ENCODE data around the gene OR2V2. TPM values are rescaled to one million over a fixed set of nuclear protein-coding genes. Genes with fewer than 3 reads are reported as not detected.

Gene OR2V2
- total RNA-seq, 2 experiments from 2014 or later, result not detected

- peak overlapping the region; percentile 87 for H3K27ac Mint-ChIP-seq
- peak overlapping the region; percentile 80 for H3K4me3 Mint-ChIP-seq
- intact Hi-C loops (cut with micrococcal nuclease), result loop anchor here (1.0 kb wide), 6 partner anchors 9 to 381 kb away; partner anchors contain the start of gene TRIM52
- peaks cover 14% of the 10 kb centered on the region for H3K36me3 Mint-ChIP-seq
- peak; percentile 98 for DNase-seq
- H3K27me3 Mint-ChIP-seq, result peaks cover 11% of the 10 kb centered on the region
- POLR2A ChIA-PET, result interaction anchor here (0.7 to 3.8 kb wide), 9 partner anchors 11 to 70 kb away, joined by 3 to 35 read pairs (median 5); partner anchors contain the start of genes TRIM52 and TRIM7
- peaks cover 31% of the 10 kb centered on the region for H3K4me1 Mint-ChIP-seq (ENCODE audit: low read depth)
- CTCF ChIA-PET, result interaction anchor here (0.7 to 3.8 kb wide), 9 partner anchors 8 to 362 kb away, joined by 3 to 32 read pairs (median 5); partner anchors contain the start of genes TRIM41 and TRIM7
- peaks cover 6% of the 10 kb centered on the region for H3K9me3 Mint-ChIP-seq
Measured at GRCh38 chr5:181191526-181192336, 44.3 kb downstream of the OR2V2 start.

GRCh38 chr5:181192337-181193046, 45.1 kb downstream of the OR2V2 start:
- CTCF ChIA-PET, result interaction anchor here (0.8 to 3.8 kb wide), 7 partner anchors 9 to 69 kb away, joined by 3 to 32 read pairs (median 6); partner anchors contain the start of genes TRIM41 and TRIM7
- peaks cover 31% of the 10 kb centered on the region for H3K4me1 Mint-ChIP-seq (ENCODE audit: low read depth)
- POLR2A ChIA-PET, result interaction anchor here (1.0 to 3.8 kb wide), 8 partner anchors 10 to 69 kb away, joined by 3 to 35 read pairs (median 6); partner anchors contain the start of genes TRIM52 and TRIM7
- H3K27me3 Mint-ChIP-seq, result peaks cover 11% of the 10 kb centered on the region
- peak overlapping the region; percentile 80 for H3K4me3 Mint-ChIP-seq
- no peak for DNase-seq
- intact Hi-C loops (cut with micrococcal nuclease), result no loop called here
- peaks cover 6% of the 10 kb centered on the region for H3K9me3 Mint-ChIP-seq
- H3K27ac Mint-ChIP-seq, result peak overlapping the region; percentile 87
- H3K36me3 Mint-ChIP-seq, result peaks cover 14% of the 10 kb centered on the region

GRCh38 chr5:181193656-181194055, 46.3 kb downstream of the OR2V2 start:
- no peak overlapping the region for H3K27ac Mint-ChIP-seq
- ChIA-PET CTCF (interaction anchor here (2.1 to 3.8 kb wide), 2 partner anchors 10 to 12 kb away, joined by 7 to 32 read pairs; partner anchors contain the start of gene TRIM7), POLR2A (interaction anchor here (2.4 kb wide), 1 partner anchor 12 kb away, joined by 35 read pairs; the partner anchor contains the start of gene TRIM7)

GRCh38 chr5:181194489-181195248, 47.3 kb downstream of the OR2V2 start:
- peaks cover 4% of the 10 kb centered on the region for H3K27me3 Mint-ChIP-seq
- peaks cover 4% of the 10 kb centered on the region for H3K36me3 Mint-ChIP-seq
- ChIA-PET CTCF (interaction anchor here (2.1 to 3.8 kb wide), 2 partner anchors 11 kb away, joined by 7 to 32 read pairs; partner anchors contain the start of gene TRIM7), POLR2A (interaction anchor here (0.7 kb wide), 1 partner anchor 12 kb away, joined by 3 read pairs; no protein-coding TSS in a partner anchor)
- no peaks in the 10 kb centered on the region for H3K9me3 Mint-ChIP-seq
- no peak overlapping the region for H3K27ac Mint-ChIP-seq
- intact Hi-C loops (cut with micrococcal nuclease), result no loop called here
- no peak overlapping the region for H3K4me3 Mint-ChIP-seq
- no peak for DNase-seq
- peaks cover 19% of the 10 kb centered on the region for H3K4me1 Mint-ChIP-seq (ENCODE audit: low read depth)

More at GRCh38 chr5:181193656-181194055, 46.3 kb downstream of the OR2V2 start:
- H3K4me3 Mint-ChIP-seq, result no peak overlapping the region
- H3K36me3 Mint-ChIP-seq, result peaks cover 8% of the 10 kb centered on the region
- H3K27me3 Mint-ChIP-seq, result peaks cover 7% of the 10 kb centered on the region
- no peak for DNase-seq
- intact Hi-C loops (cut with micrococcal nuclease), result no loop called here
- peaks cover 21% of the 10 kb centered on the region for H3K4me1 Mint-ChIP-seq (ENCODE audit: low read depth)
- H3K9me3 Mint-ChIP-seq, result peaks cover 2% of the 10 kb centered on the region

GRCh38 chr5:181195249-181195761, 47.9 kb downstream of the OR2V2 start:
- ChIA-PET POLR2A (interaction anchor here (0.7 kb wide), 1 partner anchor 12 kb away, joined by 3 read pairs; no protein-coding TSS in a partner anchor), CTCF (no interaction called here)
- Mint-ChIP-seq H3K27ac (no peak overlapping the region), H3K4me3 (no peak overlapping the region), H3K36me3 (peaks cover 4% of the 10 kb centered on the region), H3K9me3 (no peaks in the 10 kb centered on the region), H3K27me3 (peaks cover 4% of the 10 kb centered on the region), H3K4me1 (ENCODE audit: low read depth) (peaks cover 19% of the 10 kb centered on the region)
- intact Hi-C loops (cut with micrococcal nuclease), result no loop called here
- no peak for DNase-seq

GRCh38 chr5:181197326-181197951, 50.1 kb downstream of the OR2V2 start:
- Mint-ChIP-seq H3K36me3 (no peaks in the 10 kb centered on the region), H3K4me3 (no peak overlapping the region), H3K27ac (no peak overlapping the region), H3K9me3 (no peaks in the 10 kb centered on the region), H3K4me1 (ENCODE audit: low read depth) (peaks cover 10% of the 10 kb centered on the region), H3K27me3 (no peaks in the 10 kb centered on the region)
- CTCF ChIA-PET, result no interaction called here
- no peak for DNase-seq
- POLR2A ChIA-PET, result interaction anchor here (1.1 kb wide), 1 partner anchor 10 kb away, joined by 4 read pairs; no protein-coding TSS in a partner anchor
- intact Hi-C loops (cut with micrococcal nuclease), result no loop called here

- no peak for DNase-seq
- Mint-ChIP-seq H3K36me3 (no peaks in the 10 kb centered on the region), H3K27ac (no peak overlapping the region), H3K27me3 (no peaks in the 10 kb centered on the region), H3K4me1 (ENCODE audit: low read depth) (peaks cover 3% of the 10 kb centered on the region), H3K9me3 (no peaks in the 10 kb centered on the region), H3K4me3 (no peak overlapping the region)
- intact Hi-C loops (cut with micrococcal nuclease), result no loop called here
- CTCF ChIA-PET, result no interaction called here
- POLR2A ChIA-PET, result interaction anchor here (1.0 to 1.1 kb wide), 2 partner anchors 8 to 9 kb away, joined by 3 to 4 read pairs; no protein-coding TSS in a partner anchor
Measured at GRCh38 chr5:181198106-181198685, 50.8 kb downstream of the OR2V2 start.

GRCh38 chr5:181198905-181199519, 51.6 kb downstream of the OR2V2 start:
- H3K27ac Mint-ChIP-seq, result no peak overlapping the region
- ChIA-PET POLR2A (interaction anchor here (0.6 to 1.0 kb wide), 2 partner anchors 9 to 35 kb away, joined by 3 to 4 read pairs; no protein-coding TSS in a partner anchor), CTCF (interaction anchor here (1.1 kb wide), 1 partner anchor 9 kb away, joined by 3 read pairs; no protein-coding TSS in a partner anchor)
- no peaks in the 10 kb centered on the region for H3K9me3 Mint-ChIP-seq
- no peak overlapping the region for H3K4me3 Mint-ChIP-seq
- peaks cover under 1% of the 10 kb centered on the region for H3K36me3 Mint-ChIP-seq
- intact Hi-C loops (cut with micrococcal nuclease), result no loop called here
- DNase-seq, result no peak
- no peaks in the 10 kb centered on the region for H3K4me1 Mint-ChIP-seq (ENCODE audit: low read depth)
- H3K27me3 Mint-ChIP-seq, result peaks cover 3% of the 10 kb centered on the region

- Mint-ChIP-seq H3K27me3 (peaks cover 3% of the 10 kb centered on the region), H3K9me3 (no peaks in the 10 kb centered on the region), H3K4me3 (no peak overlapping the region), H3K36me3 (peaks cover 2% of the 10 kb centered on the region), H3K4me1 (ENCODE audit: low read depth) (no peaks in the 10 kb centered on the region), H3K27ac (no peak overlapping the region)
- no peak for DNase-seq
- intact Hi-C loops (cut with micrococcal nuclease), result no loop called here
- ChIA-PET POLR2A (no interaction called here), CTCF (interaction anchor here (1.1 kb wide), 1 partner anchor 8 kb away, joined by 3 read pairs; no protein-coding TSS in a partner anchor)
Measured at GRCh38 chr5:181199881-181200638, 52.7 kb downstream of the OR2V2 start.

- H3K9me3 Mint-ChIP-seq, result no peaks in the 10 kb centered on the region
- POLR2A ChIA-PET, result no interaction called here
Measured at GRCh38 chr5:181200816-181201215, 53.4 kb downstream of the OR2V2 start.

More at GRCh38 chr5:181200816-181201215, 53.4 kb downstream of the OR2V2 start:
- CTCF ChIA-PET, result interaction anchor here (1.1 kb wide), 1 partner anchor 9 kb away, joined by 5 read pairs; no protein-coding TSS in a partner anchor
- Mint-ChIP-seq H3K36me3 (peaks cover 2% of the 10 kb centered on the region), H3K27me3 (peaks cover 5% of the 10 kb centered on the region), H3K4me1 (ENCODE audit: low read depth) (peaks cover 4% of the 10 kb centered on the region), H3K4me3 (no peak overlapping the region), H3K27ac (no peak overlapping the region)
- intact Hi-C loops (cut with micrococcal nuclease), result no loop called here
- DNase-seq, result no peak
